Naive B cell (primary cell): ENCODE measurements around the gene BCCIP. TPM values are rescaled to one million over a fixed set of nuclear protein-coding genes. Genes with fewer than 3 reads are reported as not detected.

ENCODE experiments used
- ATAC-seq, 2 donors: fragments of 150-1000 bp; cut with Tn5 transposase; 2 replicates each; pipeline ENCODE4 v1.10.0; 2021; ENCODE audit warnings: low read depth in 2 of 2, mild to moderate bottlenecking in 2 of 2, moderate library complexity in 2 of 2
- DNase-seq: peaks from one replicate; pipeline ENCODE4 v3.0.0; 2022
- H3K27ac Mint-ChIP-seq, 6 donors: one replicate each; pipeline ENCODE4 v1.8.0; 2020 to 2022; ENCODE audit warnings: mild to moderate bottlenecking in 6 of 6, mixed read lengths in 6 of 6, moderate library complexity in 5 of 6, inconsistent platforms in 2 of 6
- H3K27me3 Mint-ChIP-seq, 3 donors: one replicate each; pipeline ENCODE4 v1.8.0; 2021 to 2022; ENCODE audit warnings: mixed read lengths in 3 of 3, mild to moderate bottlenecking in 1 of 3
- H3K36me3 Mint-ChIP-seq, 2 donors: one replicate each; pipeline ENCODE4 v1.8.0; 2020 to 2022; ENCODE audit warnings: mixed read lengths in 2 of 2, inconsistent platforms in 1 of 2, mild to moderate bottlenecking in 1 of 2
- H3K4me1 Mint-ChIP-seq, 3 donors: one replicate each; pipeline ENCODE4 v1.8.0; 2020 to 2022; ENCODE audit warnings: mixed read lengths in 3 of 3, inconsistent platforms in 1 of 3, mild to moderate bottlenecking in 1 of 3, moderate library complexity in 1 of 3
- H3K4me3 Mint-ChIP-seq, 8 donors: one replicate each; pipeline ENCODE4 v1.8.0; 2020 to 2022; ENCODE audit warnings: mild to moderate bottlenecking in 8 of 8, mixed read lengths in 8 of 8, moderate library complexity in 8 of 8, inconsistent platforms in 2 of 8
- H3K9me3 Mint-ChIP-seq, 7 donors: one replicate each; pipeline ENCODE4 v1.8.0; 2020 to 2022; ENCODE audit warnings: mixed read lengths in 7 of 7, mild to moderate bottlenecking in 5 of 7, inconsistent platforms in 2 of 7, moderate library complexity in 1 of 7
- polyA plus RNA-seq, 6 donors: library from polyadenylated mRNA; unstranded; fragments of 300-500 nt; fragmentation: Illumina TruSeq; gene quantifications; one replicate each; pipeline ENCODE4 v1.2.3, GENCODE V29; 2021; ENCODE audit warnings: low read depth in 6 of 6

The BCCIP gene
- polyA plus RNA-seq, 6 donors from 2014 or later: 73.7 to 109 (median 85.7) TPM

GRCh38 chr10:125840406-125840805, 17.1 kb downstream of the BCCIP start:
- Mint-ChIP-seq H3K9me3 (no peaks in the 10 kb centered on the region), H3K4me1 (no peaks in the 10 kb centered on the region), H3K27ac (peak overlapping the region in 2 of 6 donors; percentile 39 to 93), H3K27me3 (no peaks in the 10 kb centered on the region), H3K36me3 (peaks cover 9 to 18% of the 10 kb centered on the region in 2 donors), H3K4me3 (no peak overlapping the region)
- no peak for DNase-seq
- no peak for ATAC-seq

- DNase-seq: no peak
- no peak for ATAC-seq
- no peak overlapping the region for H3K27ac Mint-ChIP-seq
- H3K36me3 Mint-ChIP-seq: peaks cover 9 to 15% of the 10 kb centered on the region in 2 donors
- H3K27me3 Mint-ChIP-seq: no peaks in the 10 kb centered on the region
- no peaks in the 10 kb centered on the region for H3K4me1 Mint-ChIP-seq
- no peaks in the 10 kb centered on the region for H3K9me3 Mint-ChIP-seq
- H3K4me3 Mint-ChIP-seq: no peak overlapping the region
Measured at GRCh38 chr10:125840955-125841354, 17.6 kb downstream of the BCCIP start.

GRCh38 chr10:125843603-125844329, 20.4 kb downstream of the BCCIP start:
- Mint-ChIP-seq H3K27me3 (no peaks in the 10 kb centered on the region), H3K36me3 (peaks cover 9 to 12% of the 10 kb centered on the region in 2 donors), H3K9me3 (no peaks in the 10 kb centered on the region), H3K4me3 (no peak overlapping the region), H3K4me1 (no peaks in the 10 kb centered on the region), H3K27ac (peak overlapping the region in 2 of 6 donors; percentile 12 to 56)
- ATAC-seq: no peak
- no peak for DNase-seq

- Mint-ChIP-seq H3K36me3 (peaks cover 9 to 10% of the 10 kb centered on the region in 2 donors), H3K27ac (no peak overlapping the region), H3K4me1 (no peaks in the 10 kb centered on the region), H3K9me3 (no peaks in the 10 kb centered on the region), H3K4me3 (no peak overlapping the region), H3K27me3 (no peaks in the 10 kb centered on the region)
- ATAC-seq (no peak), DNase-seq (no peak)
Measured at GRCh38 chr10:125844751-125845221, 21.4 kb downstream of the BCCIP start.

DNA sequence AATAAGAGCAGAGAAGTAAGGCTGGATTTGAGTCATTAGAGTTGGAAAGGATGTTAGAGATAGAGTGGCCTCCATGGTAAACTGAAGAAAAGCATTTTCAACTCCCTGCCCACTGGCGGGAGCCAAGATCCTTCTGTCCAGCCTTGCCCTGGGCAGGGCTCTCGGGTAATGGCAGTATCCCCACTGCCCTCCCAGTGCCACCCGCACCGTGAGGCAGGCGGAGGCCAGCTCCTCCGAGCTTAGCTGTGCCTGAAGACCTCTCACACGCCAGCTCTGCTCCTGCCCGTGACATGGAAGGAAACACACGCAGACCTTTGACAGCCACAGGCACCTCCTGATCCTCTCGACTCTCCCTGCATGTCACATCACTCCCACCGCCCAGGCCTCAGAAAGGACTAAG, 22.3 kb downstream of the BCCIP start:
- H3K27ac Mint-ChIP-seq: peak overlapping the region in 1 of 6 donors; percentile 28
- DNase-seq (no peak), ATAC-seq (no peak)
- H3K4me3 Mint-ChIP-seq: no peak overlapping the region
- H3K36me3 Mint-ChIP-seq: peaks cover 7 to 9% of the 10 kb centered on the region in 2 donors
- H3K9me3 Mint-ChIP-seq: no peaks in the 10 kb centered on the region
- no peaks in the 10 kb centered on the region for H3K27me3 Mint-ChIP-seq
- no peaks in the 10 kb centered on the region for H3K4me1 Mint-ChIP-seq

DNA sequence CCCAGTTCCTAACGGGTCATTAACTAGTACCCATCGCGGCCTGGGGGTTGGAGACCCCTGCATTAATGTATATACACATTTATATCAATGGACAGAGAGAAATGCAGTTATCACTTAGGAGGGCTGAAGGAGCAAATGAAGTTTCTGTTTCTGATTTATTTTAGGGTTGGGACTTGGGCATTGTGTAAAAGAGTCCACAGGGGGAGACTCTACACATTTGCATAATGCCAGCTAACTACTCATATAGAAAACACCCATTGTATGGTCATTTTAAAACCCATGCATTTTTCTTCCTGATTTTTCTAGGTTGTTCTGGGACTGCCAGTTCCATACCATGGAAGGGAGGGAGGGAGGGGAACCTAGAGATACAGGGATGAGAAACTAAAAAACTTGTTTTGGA, 23.5 kb downstream of the BCCIP start:
- DNase-seq: no peak
- no peak for ATAC-seq
- H3K36me3 Mint-ChIP-seq: peaks cover 15 to 17% of the 10 kb centered on the region in 2 donors
- no peaks in the 10 kb centered on the region for H3K9me3 Mint-ChIP-seq
- no peaks in the 10 kb centered on the region for H3K4me1 Mint-ChIP-seq
- no peak overlapping the region for H3K4me3 Mint-ChIP-seq
- H3K27me3 Mint-ChIP-seq: no peaks in the 10 kb centered on the region
- peak overlapping the region in 1 of 6 donors; percentile 91 for H3K27ac Mint-ChIP-seq

- Mint-ChIP-seq H3K27ac (no peak overlapping the region), H3K9me3 (no peaks in the 10 kb centered on the region), H3K36me3 (peaks cover 21 to 27% of the 10 kb centered on the region in 2 donors), H3K4me1 (no peaks in the 10 kb centered on the region), H3K4me3 (no peak overlapping the region), H3K27me3 (no peaks in the 10 kb centered on the region)
- DNase-seq (no peak), ATAC-seq (no peak)
Measured at GRCh38 chr10:125848371-125848770, 25.0 kb downstream of the BCCIP start.

- no peaks in the 10 kb centered on the region for H3K27me3 Mint-ChIP-seq
- peaks cover 21 to 27% of the 10 kb centered on the region in 2 donors for H3K36me3 Mint-ChIP-seq
- no peak overlapping the region for H3K4me3 Mint-ChIP-seq
Measured at GRCh38 chr10:125848857-125849256, 25.5 kb downstream of the BCCIP start.

GRCh38 chr10:125849448-125849847, 26.1 kb downstream of the BCCIP start:
- Mint-ChIP-seq H3K4me1 (no peaks in the 10 kb centered on the region), H3K36me3 (peaks cover 21 to 27% of the 10 kb centered on the region in 2 donors), H3K4me3 (no peak overlapping the region), H3K27ac (peak overlapping the region in 1 of 6 donors; percentile 36), H3K27me3 (no peaks in the 10 kb centered on the region), H3K9me3 (no peaks in the 10 kb centered on the region)
- ATAC-seq (no peak), DNase-seq (no peak)

More at GRCh38 chr10:125848857-125849256, 25.5 kb downstream of the BCCIP start:
- no peaks in the 10 kb centered on the region for H3K9me3 Mint-ChIP-seq
- DNase-seq (no peak), ATAC-seq (no peak)
- no peak overlapping the region for H3K27ac Mint-ChIP-seq
- no peaks in the 10 kb centered on the region for H3K4me1 Mint-ChIP-seq

- Mint-ChIP-seq H3K4me1 (no peaks in the 10 kb centered on the region), H3K36me3 (peaks cover 21 to 27% of the 10 kb centered on the region in 2 donors), H3K4me3 (no peak overlapping the region), H3K9me3 (no peaks in the 10 kb centered on the region), H3K27me3 (no peaks in the 10 kb centered on the region), H3K27ac (peak overlapping the region in 2 of 6 donors; percentile 25 to 43)
- ATAC-seq (no peak), DNase-seq (no peak)
Measured at GRCh38 chr10:125850766-125851731, 27.7 kb downstream of the BCCIP start.

DNA sequence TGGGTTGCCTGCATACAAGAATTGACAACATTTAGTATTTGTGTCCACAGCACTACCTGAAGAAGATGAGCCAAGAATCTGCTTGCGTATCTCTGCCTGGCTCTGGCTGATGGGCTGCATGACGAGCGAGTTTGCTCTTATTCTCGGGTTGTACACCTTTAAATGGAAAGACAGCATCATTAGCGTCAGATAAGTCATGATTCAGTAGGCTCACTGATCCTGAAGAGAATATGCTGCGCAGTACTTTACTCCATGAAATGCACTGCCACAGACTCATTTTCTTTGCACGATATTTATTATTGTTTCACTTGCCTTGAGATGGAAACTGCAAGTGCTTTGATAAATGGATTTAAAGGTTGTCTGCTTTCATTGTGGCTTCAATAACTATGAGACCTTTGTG, 29.1 kb downstream of the BCCIP start:
- ATAC-seq (no peak), DNase-seq (no peak)
- H3K36me3 Mint-ChIP-seq: peaks cover 21 to 27% of the 10 kb centered on the region in 2 donors
- H3K27me3 Mint-ChIP-seq: no peaks in the 10 kb centered on the region
- H3K4me1 Mint-ChIP-seq: no peaks in the 10 kb centered on the region
- H3K27ac Mint-ChIP-seq: no peak overlapping the region
- H3K4me3 Mint-ChIP-seq: no peak overlapping the region
- no peaks in the 10 kb centered on the region for H3K9me3 Mint-ChIP-seq

GRCh38 chr10:125857185-125857760, 33.9 kb downstream of the BCCIP start:
- Mint-ChIP-seq H3K9me3 (no peaks in the 10 kb centered on the region), H3K36me3 (peaks cover 0 to 8% of the 10 kb centered on the region in 2 donors), H3K4me1 (no peaks in the 10 kb centered on the region), H3K27me3 (no peaks in the 10 kb centered on the region), H3K27ac (no peak overlapping the region), H3K4me3 (no peak overlapping the region)
- ATAC-seq: no peak
- DNase-seq: no peak

DNA sequence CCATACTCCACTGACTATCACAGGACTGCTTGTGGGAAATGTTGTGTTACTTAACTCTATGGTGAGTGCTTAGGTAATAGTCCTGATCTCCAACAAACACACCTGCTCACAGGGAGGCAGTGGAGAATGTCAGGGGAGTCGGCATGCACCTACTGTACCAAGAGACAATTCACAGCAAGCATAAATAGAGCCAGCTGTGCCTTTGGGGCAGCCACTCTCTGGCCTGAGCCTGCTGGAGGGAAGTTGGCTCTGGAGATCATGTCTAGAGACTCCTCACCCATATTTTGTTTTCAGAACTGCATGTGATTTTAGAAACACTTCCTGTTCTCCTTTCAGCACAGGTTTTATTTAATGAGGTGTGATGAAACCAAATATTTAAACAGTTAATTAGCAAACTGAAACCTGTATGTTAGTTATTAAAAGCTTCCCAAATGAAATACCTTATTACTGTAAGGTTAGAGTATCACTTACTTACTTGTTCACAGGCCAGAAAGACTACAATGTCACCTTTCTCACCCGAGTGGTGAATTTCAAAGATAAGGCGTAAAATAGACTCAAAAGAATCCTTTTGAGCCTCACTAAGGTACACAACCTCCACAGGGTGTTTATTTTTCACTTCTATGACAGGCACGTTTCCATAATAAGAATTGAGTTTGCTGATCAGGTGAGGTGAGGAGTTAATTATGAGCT, 35.9 kb downstream of the BCCIP start:
- H3K4me1 Mint-ChIP-seq: no peaks in the 10 kb centered on the region
- no peak overlapping the region for H3K4me3 Mint-ChIP-seq
- no peaks in the 10 kb centered on the region for H3K36me3 Mint-ChIP-seq
- no peaks in the 10 kb centered on the region for H3K9me3 Mint-ChIP-seq
- ATAC-seq (no peak), DNase-seq (no peak)
- no peak overlapping the region for H3K27ac Mint-ChIP-seq
- H3K27me3 Mint-ChIP-seq: no peaks in the 10 kb centered on the region
